ENCODE results near the gene TGFBR3L.
"Not testable (repeated sequence)": the region's sequence is repeated elsewhere in the genome, so short reads cannot be mapped to it uniquely, and the experiment has no call there.

The TGFBR3L gene

GRCh38 chr19:7926727-7927604 lies 12.3 kb downstream of the TGFBR3L start:
- no peak for DNase-seq (ENCODE audit: low read depth in 1 of 2, low spot score in 1 of 2)

- no peak for DNase-seq (ENCODE audit: low read depth in 1 of 2, low spot score in 1 of 2)
These were observed 13.1 kb downstream of the TGFBR3L start for GRCh38 chr19:7927605-7928333.

- no peak for DNase-seq (ENCODE audit: low read depth in 1 of 2, low spot score in 1 of 2)
These were observed 13.7 kb downstream of the TGFBR3L start for GRCh38 chr19:7928334-7928706.

GRCh38 chr19:7928741-7929701 lies 14.4 kb downstream of the TGFBR3L start:
- peak in 1 of 2 donors; percentile 43 for DNase-seq (ENCODE audit: low read depth in 1 of 2, low spot score in 1 of 2)

- not testable (repeated sequence) for DNase-seq (ENCODE audit: low read depth in 1 of 2, low spot score in 1 of 2)
These were observed 15.4 kb downstream of the TGFBR3L start for GRCh38 chr19:7930030-7930429.

- no peak for DNase-seq (ENCODE audit: low read depth in 1 of 2, low spot score in 1 of 2)
These were observed 16.1 kb downstream of the TGFBR3L start for GRCh38 chr19:7930765-7931164.

- no peak for DNase-seq (ENCODE audit: low read depth in 1 of 2, low spot score in 1 of 2)
These were observed 16.8 kb downstream of the TGFBR3L start for GRCh38 chr19:7931221-7932061.

GRCh38 chr19:7932276-7932929 lies 17.8 kb downstream of the TGFBR3L start:
- no peak for DNase-seq (ENCODE audit: low read depth in 1 of 2, low spot score in 1 of 2)

- DNase-seq (ENCODE audit: low read depth in 1 of 2, low spot score in 1 of 2) = no peak
These were observed 18.3 kb downstream of the TGFBR3L start for GRCh38 chr19:7932930-7933300.

GRCh38 chr19:7933411-7933810 lies 18.8 kb downstream of the TGFBR3L start:
- DNase-seq (ENCODE audit: low read depth in 1 of 2, low spot score in 1 of 2) = no peak

GRCh38 chr19:7933828-7934725 lies 19.4 kb downstream of the TGFBR3L start:
- no peak for DNase-seq (ENCODE audit: low read depth in 1 of 2, low spot score in 1 of 2)

GRCh38 chr19:7934766-7935165 lies 20.1 kb downstream of the TGFBR3L start:
- no peak for DNase-seq (ENCODE audit: low read depth in 1 of 2, low spot score in 1 of 2)

- DNase-seq (ENCODE audit: low read depth in 1 of 2, low spot score in 1 of 2) = no peak
These were observed 26.2 kb downstream of the TGFBR3L start for GRCh38 chr19:7940841-7941240.

GRCh38 chr19:7941895-7942596 lies 27.4 kb downstream of the TGFBR3L start:
- DNase-seq (ENCODE audit: low read depth in 1 of 2, low spot score in 1 of 2) = no peak

GRCh38 chr19:7942981-7943443 lies 28.4 kb downstream of the TGFBR3L start:
- DNase-seq (ENCODE audit: low read depth in 1 of 2, low spot score in 1 of 2) = no peak

GRCh38 chr19:7943444-7944176 lies 29.0 kb downstream of the TGFBR3L start, which contains the start of gene TIMM44:
TSS of gene TIMM44 (minus strand) at chr19:7943666. CDS start at chr19:7943651, 15 bp downstream.
- peak; percentile 96 to 97 for DNase-seq (ENCODE audit: low read depth in 1 of 2, low spot score in 1 of 2)

GRCh38 chr19:7944177-7944761 lies 29.6 kb downstream of the TGFBR3L start:
- DNase-seq (ENCODE audit: low read depth in 1 of 2, low spot score in 1 of 2) = peak; percentile 70 to 76
